ENCODE measurements around the gene MEI1.

DNA sequence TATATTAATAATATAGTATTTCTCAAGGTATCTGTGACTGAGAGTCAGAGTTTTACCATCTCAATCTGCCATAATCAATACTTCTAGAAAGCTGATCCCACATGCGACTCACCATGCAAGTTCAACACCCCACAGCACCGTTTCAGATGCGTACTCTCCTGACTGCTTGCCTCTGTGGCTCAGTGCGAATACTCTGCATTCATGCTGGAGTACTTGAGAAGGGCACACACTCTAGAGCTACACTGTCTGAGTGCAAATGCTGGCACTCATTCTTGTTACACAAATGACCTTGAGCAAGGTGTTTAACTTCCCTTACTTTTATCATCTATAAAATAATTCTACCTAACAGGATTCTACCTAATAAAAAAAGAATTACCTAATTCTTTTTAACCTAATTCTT lies 23.2 kb upstream of the MEI1 start:
- TF ChIP-seq, protein P1, sequence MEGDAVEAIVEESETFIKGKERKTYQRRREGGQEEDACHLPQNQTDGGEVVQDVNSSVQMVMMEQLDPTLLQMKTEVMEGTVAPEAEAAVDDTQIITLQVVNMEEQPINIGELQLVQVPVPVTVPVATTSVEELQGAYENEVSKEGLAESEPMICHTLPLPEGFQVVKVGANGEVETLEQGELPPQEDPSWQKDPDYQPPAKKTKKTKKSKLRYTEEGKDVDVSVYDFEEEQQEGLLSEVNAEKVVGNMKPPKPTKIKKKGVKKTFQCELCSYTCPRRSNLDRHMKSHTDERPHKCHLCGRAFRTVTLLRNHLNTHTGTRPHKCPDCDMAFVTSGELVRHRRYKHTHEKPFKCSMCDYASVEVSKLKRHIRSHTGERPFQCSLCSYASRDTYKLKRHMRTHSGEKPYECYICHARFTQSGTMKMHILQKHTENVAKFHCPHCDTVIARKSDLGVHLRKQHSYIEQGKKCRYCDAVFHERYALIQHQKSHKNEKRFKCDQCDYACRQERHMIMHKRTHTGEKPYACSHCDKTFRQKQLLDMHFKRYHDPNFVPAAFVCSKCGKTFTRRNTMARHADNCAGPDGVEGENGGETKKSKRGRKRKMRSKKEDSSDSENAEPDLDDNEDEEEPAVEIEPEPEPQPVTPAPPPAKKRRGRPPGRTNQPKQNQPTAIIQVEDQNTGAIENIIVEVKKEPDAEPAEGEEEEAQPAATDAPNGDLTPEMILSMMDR (IDR thresholded peaks at IDR 0.05): no peak
- TF ChIP-seq, protein P2, sequence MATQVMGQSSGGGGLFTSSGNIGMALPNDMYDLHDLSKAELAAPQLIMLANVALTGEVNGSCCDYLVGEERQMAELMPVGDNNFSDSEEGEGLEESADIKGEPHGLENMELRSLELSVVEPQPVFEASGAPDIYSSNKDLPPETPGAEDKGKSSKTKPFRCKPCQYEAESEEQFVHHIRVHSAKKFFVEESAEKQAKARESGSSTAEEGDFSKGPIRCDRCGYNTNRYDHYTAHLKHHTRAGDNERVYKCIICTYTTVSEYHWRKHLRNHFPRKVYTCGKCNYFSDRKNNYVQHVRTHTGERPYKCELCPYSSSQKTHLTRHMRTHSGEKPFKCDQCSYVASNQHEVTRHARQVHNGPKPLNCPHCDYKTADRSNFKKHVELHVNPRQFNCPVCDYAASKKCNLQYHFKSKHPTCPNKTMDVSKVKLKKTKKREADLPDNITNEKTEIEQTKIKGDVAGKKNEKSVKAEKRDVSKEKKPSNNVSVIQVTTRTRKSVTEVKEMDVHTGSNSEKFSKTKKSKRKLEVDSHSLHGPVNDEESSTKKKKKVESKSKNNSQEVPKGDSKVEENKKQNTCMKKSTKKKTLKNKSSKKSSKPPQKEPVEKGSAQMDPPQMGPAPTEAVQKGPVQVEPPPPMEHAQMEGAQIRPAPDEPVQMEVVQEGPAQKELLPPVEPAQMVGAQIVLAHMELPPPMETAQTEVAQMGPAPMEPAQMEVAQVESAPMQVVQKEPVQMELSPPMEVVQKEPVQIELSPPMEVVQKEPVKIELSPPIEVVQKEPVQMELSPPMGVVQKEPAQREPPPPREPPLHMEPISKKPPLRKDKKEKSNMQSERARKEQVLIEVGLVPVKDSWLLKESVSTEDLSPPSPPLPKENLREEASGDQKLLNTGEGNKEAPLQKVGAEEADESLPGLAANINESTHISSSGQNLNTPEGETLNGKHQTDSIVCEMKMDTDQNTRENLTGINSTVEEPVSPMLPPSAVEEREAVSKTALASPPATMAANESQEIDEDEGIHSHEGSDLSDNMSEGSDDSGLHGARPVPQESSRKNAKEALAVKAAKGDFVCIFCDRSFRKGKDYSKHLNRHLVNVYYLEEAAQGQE (IDR thresholded peaks at IDR 0.05; ENCODE audit: insufficient read depth in 1 of 2, low read depth in 2 of 2, low read length in 1 of 2): no peak
- TF ChIP-seq TCF7L2 (IDR thresholded peaks at IDR 0.05; ENCODE audit: low read depth, low read length) (no peak), SIN3A (IDR thresholded peaks at IDR 0.05; ENCODE audit: borderline replicate concordance, insufficient read depth, low read depth, low read length) (no peak), POLR2AphosphoS5 (IDR thresholded peaks at IDR 0.05; ENCODE audit: low read depth, low read length) (no peak)

All from Panc1 (cell line).